ENCODE data around the gene TSPEAR. TPM values are rescaled to one million over a fixed set of nuclear protein-coding genes. Genes with fewer than 3 reads are reported as not detected.

TSPEAR gene
- polyA plus RNA-seq, 1 of the 3 experiments (the other 2 are of a cell fraction) = 0.08 TPM

DNA sequence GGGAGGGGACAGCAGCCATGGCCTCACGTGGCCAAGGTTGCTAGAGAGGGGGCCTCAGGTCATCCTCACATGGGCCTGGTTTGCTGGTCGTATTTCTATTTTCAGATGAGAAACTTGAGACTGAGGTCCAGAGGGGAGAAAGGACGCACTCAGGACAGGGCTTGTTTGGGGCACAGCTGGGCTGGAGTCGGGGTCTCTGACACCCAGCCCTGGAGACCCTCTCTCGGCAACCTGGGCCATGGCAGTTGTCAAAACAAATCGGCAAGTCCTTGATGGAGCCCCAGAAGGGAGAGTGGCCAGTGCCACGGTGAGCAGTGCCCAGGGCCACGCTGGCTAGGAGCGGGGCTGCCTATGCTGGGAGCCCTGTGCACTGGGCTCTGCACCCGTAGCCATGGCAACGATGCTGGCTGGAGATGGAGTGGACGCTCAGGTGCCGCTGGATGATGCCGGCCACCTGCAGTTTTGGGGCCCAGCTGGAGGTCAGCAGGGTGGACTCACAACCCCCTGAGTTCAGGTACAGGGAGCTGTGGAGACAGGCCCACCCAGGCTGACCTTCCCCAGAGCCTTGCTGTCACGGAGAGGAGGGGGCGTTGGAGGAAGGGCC lies 244.9 kb downstream of the TSPEAR start:
- H3F3A ChIP-seq (replicated peaks; ENCODE audit: insufficient read depth) = no peaks in the 10 kb centered on the region
- no peaks in the 10 kb centered on the region for H3K9me3 ChIP-seq
- no peak overlapping the region for H2AFZ ChIP-seq (ENCODE audit: low read depth)
- no peaks in the 10 kb centered on the region for H3K27me3 ChIP-seq (ENCODE audit: insufficient read depth)
- H4K20me1 ChIP-seq (ENCODE audit: insufficient read depth) = no peaks in the 10 kb centered on the region
- ChIA-PET CTCF (no interaction called here), POLR2A (no interaction called here)
- H3K27ac ChIP-seq (ENCODE audit: low read depth in 2 of 2, low read length in 1 of 2) = no peak overlapping the region
- H3K4me1 ChIP-seq (ENCODE audit: control insufficient read depth in 1 of 2, insufficient read depth in 2 of 2, low read depth in 1 of 2, low read length in 1 of 2) = no peaks in the 10 kb centered on the region
- WGBS (ENCODE audit: low lambda C conversion rate) = 36% methylated on average over 8 of the region's 16 CpGs
- TF ChIP-seq FOSL2 (IDR thresholded peaks at IDR 0.05; ENCODE audit: borderline replicate concordance, low read depth) = no peak
- TF ChIP-seq, protein P1, sequence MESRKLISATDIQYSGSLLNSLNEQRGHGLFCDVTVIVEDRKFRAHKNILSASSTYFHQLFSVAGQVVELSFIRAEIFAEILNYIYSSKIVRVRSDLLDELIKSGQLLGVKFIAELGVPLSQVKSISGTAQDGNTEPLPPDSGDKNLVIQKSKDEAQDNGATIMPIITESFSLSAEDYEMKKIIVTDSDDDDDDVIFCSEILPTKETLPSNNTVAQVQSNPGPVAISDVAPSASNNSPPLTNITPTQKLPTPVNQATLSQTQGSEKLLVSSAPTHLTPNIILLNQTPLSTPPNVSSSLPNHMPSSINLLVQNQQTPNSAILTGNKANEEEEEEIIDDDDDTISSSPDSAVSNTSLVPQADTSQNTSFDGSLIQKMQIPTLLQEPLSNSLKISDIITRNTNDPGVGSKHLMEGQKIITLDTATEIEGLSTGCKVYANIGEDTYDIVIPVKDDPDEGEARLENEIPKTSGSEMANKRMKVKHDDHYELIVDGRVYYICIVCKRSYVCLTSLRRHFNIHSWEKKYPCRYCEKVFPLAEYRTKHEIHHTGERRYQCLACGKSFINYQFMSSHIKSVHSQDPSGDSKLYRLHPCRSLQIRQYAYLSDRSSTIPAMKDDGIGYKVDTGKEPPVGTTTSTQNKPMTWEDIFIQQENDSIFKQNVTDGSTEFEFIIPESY (IDR thresholded peaks at IDR 0.05; ENCODE audit: borderline replicate concordance, low read depth) = no peak
- TF ChIP-seq NFIC (IDR thresholded peaks at IDR 0.05; ENCODE audit: borderline replicate concordance) = no peak
- TF ChIP-seq, protein P2, sequence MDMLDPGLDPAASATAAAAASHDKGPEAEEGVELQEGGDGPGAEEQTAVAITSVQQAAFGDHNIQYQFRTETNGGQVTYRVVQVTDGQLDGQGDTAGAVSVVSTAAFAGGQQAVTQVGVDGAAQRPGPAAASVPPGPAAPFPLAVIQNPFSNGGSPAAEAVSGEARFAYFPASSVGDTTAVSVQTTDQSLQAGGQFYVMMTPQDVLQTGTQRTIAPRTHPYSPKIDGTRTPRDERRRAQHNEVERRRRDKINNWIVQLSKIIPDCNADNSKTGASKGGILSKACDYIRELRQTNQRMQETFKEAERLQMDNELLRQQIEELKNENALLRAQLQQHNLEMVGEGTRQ (IDR thresholded peaks at IDR 0.05; ENCODE audit: borderline replicate concordance, low read depth, low read length) = no peak
- H3K4me3 ChIP-seq (ENCODE audit: low read depth in 2 of 2, low read length in 1 of 2) = no peak overlapping the region
- no peaks in the 10 kb centered on the region for H3K79me2 ChIP-seq (ENCODE audit: insufficient read depth)
- H3K4me2 ChIP-seq = no peak overlapping the region
- no peaks in the 10 kb centered on the region for H3K36me3 ChIP-seq (replicated peaks in 1 of 2; ENCODE audit: control insufficient read depth in 1 of 2, insufficient read depth in 2 of 2, low read length in 1 of 2)
- no peak overlapping the region for H3K9ac ChIP-seq
- H3K9me2 ChIP-seq = no peaks in the 10 kb centered on the region
- peak; percentile 16 for DNase-seq

DNA sequence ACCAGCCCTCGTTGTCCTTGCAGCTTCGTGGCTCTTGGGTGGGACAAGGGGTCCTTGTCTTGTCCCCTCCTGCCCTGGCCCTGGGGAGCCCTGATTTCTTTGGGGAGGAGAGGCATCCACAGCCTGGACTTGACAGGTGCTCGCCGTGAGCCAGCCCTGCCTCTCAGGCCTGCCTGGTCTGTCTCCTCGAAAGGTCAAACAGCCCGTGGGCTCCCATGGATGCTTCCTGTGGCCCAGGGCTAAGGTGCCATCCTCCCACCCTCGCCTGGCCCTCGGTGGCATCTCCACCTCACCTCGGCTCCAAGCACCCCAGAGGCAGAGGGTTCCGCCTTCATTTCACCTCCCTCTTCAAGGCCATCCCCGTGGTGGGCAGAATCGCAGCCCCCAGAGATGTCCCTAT lies 247.0 kb downstream of the TSPEAR start:
- Histone ChIP-seq H3K4me2 (no peak overlapping the region), H3K27ac (ENCODE audit: low read depth in 2 of 2, low read length in 1 of 2) (no peak overlapping the region), H2AFZ (ENCODE audit: low read depth) (no peak overlapping the region), H3F3A (replicated peaks; ENCODE audit: insufficient read depth) (no peaks in the 10 kb centered on the region), H3K36me3 (replicated peaks in 1 of 2; ENCODE audit: control insufficient read depth in 1 of 2, insufficient read depth in 2 of 2, low read length in 1 of 2) (no peaks in the 10 kb centered on the region), H3K9ac (no peak overlapping the region), H3K79me2 (ENCODE audit: insufficient read depth) (no peaks in the 10 kb centered on the region), H3K27me3 (ENCODE audit: insufficient read depth) (no peaks in the 10 kb centered on the region), H3K9me2 (no peaks in the 10 kb centered on the region), H4K20me1 (ENCODE audit: insufficient read depth) (no peaks in the 10 kb centered on the region), H3K4me1 (ENCODE audit: control insufficient read depth in 1 of 2, insufficient read depth in 2 of 2, low read depth in 1 of 2, low read length in 1 of 2) (no peaks in the 10 kb centered on the region), H3K4me3 (ENCODE audit: low read depth in 2 of 2, low read length in 1 of 2) (no peak overlapping the region), H3K9me3 (no peaks in the 10 kb centered on the region)
- 47% methylated on average over 10 of the region's 12 CpGs for WGBS (ENCODE audit: low lambda C conversion rate)
- ChIA-PET CTCF (no interaction called here), POLR2A (no interaction called here)
- no peak for DNase-seq
- TF ChIP-seq MXI1 (IDR thresholded peaks at IDR 0.05; ENCODE audit: low read depth, low read length) (no peak), CHD2 (IDR thresholded peaks at IDR 0.05; ENCODE audit: low read length, partially characterized antibody) (no peak), RFX5 (IDR thresholded peaks at IDR 0.05; ENCODE audit: low read length) (no peak), FOXM1 (IDR thresholded peaks at IDR 0.05; ENCODE audit: low read depth) (no peak), GATA2 (CRISPR knock-in tag; IDR thresholded peaks at IDR 0.05) (no peak), RXRA (IDR thresholded peaks at IDR 0.05; ENCODE audit: borderline replicate concordance, low read depth) (no peak), SMC3 (IDR thresholded peaks at IDR 0.05; ENCODE audit: low read depth, low read length) (no peak), SIN3A (IDR thresholded peaks at IDR 0.05; ENCODE audit: borderline replicate concordance, low read depth, low read length) (no peak), GABPA (IDR thresholded peaks at IDR 0.05; ENCODE audit: low read depth) (no peak), NRF1 (IDR thresholded peaks at IDR 0.05; ENCODE audit: low read depth, low read length) (no peak), JUND (IDR thresholded peaks at IDR 0.05) (no peak), NFIC (IDR thresholded peaks at IDR 0.05; ENCODE audit: borderline replicate concordance) (no peak), TEAD4 (IDR thresholded peaks at IDR 0.05; ENCODE audit: borderline replicate concordance, insufficient read depth) (no peak), RAD21 (IDR thresholded peaks at IDR 0.05; ENCODE audit: low read length) (no peak), TCF12 (IDR thresholded peaks at IDR 0.05) (no peak)
- TF ChIP-seq, protein P1 (IDR thresholded peaks at IDR 0.05; ENCODE audit: borderline replicate concordance, low read depth) = no peak
- TF ChIP-seq, protein P3, sequence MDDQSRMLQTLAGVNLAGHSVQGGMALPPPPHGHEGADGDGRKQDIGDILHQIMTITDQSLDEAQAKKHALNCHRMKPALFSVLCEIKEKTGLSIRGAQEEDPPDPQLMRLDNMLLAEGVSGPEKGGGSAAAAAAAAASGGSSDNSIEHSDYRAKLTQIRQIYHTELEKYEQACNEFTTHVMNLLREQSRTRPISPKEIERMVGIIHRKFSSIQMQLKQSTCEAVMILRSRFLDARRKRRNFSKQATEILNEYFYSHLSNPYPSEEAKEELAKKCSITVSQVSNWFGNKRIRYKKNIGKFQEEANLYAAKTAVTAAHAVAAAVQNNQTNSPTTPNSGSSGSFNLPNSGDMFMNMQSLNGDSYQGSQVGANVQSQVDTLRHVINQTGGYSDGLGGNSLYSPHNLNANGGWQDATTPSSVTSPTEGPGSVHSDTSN (IDR thresholded peaks at IDR 0.05) = no peak
- TF ChIP-seq, protein P4, sequence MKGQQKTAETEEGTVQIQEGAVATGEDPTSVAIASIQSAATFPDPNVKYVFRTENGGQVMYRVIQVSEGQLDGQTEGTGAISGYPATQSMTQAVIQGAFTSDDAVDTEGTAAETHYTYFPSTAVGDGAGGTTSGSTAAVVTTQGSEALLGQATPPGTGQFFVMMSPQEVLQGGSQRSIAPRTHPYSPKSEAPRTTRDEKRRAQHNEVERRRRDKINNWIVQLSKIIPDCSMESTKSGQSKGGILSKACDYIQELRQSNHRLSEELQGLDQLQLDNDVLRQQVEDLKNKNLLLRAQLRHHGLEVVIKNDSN (IDR thresholded peaks at IDR 0.05; ENCODE audit: borderline replicate concordance, low read depth) = no peak
- TF ChIP-seq, protein P5, sequence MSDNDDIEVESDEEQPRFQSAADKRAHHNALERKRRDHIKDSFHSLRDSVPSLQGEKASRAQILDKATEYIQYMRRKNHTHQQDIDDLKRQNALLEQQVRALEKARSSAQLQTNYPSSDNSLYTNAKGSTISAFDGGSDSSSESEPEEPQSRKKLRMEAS (IDR thresholded peaks at IDR 0.05; ENCODE audit: low read depth) = no peak

All from SK-N-SH (cell line).